ENCODE data around the gene SEMA4G.
"Not testable (repeated sequence)": the region's sequence is repeated elsewhere in the genome, so short reads cannot be mapped to it uniquely, and the experiment has no call there.

SEMA4G gene

DNA sequence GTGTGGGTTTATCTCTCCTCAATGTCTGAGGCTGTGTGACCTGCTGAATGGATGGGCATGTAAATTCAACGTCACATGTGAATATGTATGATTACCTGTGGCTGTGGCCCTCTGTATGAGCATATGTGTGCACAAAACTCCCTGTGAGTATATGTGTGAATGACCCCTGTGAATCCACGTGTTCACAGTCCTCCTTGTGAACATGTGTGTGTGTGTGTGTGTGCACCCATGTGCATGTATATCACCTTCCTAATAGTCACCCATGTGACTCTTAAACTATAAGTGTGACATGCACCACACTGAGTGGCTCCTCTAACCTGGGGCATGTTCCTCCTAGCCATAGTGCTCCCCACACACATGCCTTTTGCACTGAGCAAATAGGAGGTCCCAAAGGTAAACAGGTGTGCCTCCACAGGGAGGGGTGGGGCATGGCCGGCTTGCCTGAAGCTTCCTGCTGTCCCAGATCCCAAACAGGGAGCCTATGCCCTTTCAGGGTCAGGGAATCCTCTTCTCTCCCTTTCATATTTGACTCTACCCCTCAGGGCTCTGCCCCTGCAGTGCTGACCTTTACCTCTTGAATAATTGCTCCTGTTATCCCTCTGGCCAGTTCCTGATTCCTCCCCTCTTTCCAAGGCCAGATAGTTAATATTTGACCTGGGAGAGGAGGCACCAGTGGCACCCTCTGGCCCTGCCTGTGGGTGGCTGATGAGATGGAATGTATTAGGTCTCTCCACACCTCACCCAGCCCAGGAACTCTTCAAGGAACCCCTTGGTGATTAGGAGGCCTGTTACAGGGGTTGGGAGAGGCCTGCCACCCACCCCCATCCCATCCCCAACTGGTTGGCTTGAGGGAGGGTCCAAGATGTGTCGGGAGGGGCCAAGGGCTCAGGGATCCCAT lies 1.9 kb downstream of the SEMA4G start:
- no peak for DNase-seq

DNA sequence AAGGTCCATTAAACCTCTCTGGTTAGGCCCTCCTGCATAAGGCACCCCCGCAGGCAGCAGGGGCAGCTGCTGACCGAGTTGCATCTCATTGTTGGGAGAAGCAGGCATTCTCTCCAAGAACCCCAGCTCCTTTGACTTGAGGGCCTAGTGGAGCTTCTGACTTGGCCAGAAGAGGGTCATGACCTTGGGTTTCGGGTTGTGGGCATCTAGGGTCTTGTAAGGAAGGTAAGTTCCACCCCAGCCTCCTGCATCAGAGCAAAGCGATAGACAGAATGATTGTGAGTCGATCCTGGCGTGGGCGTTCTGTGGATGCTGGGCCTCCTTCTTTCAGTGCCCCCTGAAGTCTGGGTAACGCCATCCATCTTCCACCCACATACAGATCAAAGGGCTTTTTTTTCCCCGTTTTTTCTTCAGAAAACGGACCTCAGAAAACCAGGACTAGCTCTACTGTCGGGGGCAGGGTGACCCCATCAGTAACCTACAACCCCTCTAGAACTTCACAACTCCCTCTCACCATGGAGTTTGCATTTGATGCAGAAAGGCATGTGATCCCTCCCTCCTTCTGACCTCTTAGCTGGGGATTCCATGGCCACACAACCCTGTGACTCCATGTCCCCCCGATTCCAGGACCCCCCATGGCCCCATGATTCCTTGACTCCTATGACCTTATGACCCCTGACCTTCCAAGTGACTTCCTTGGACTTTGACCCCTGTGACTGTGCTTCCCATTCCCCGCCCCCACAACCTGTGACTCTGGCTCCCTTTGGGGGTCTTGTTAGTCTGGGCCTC lies 3.0 kb downstream of the SEMA4G start:
- no peak for DNase-seq

DNA sequence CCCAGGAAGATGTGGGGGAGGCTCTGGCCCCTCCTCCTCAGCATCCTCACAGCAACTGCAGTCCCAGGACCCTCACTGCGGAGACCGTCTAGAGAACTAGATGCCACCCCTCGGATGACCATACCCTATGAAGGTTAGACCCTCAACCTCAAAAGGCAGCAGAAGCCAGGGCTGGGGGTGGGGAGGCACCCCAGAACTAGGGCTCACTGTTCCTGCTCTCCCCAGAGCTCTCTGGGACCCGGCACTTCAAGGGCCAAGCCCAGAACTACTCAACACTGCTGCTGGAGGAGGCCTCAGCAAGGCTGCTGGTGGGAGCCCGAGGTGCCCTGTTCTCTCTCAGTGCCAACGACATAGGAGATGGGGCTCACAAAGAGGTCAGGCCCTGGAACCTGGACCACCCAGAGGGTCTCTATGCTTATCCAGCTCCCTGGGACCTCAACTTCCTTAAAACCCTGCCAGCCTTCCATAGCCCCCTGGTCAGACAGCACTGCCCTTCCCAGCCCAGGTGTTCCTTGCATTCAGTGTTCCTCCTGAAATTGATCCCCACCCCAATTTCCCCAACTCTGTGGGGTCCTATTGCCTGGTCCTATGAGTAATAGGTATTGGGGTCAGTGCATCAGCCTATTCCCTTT lies 3.7 kb downstream of the SEMA4G start:
- DNase-seq: no peak

DNA sequence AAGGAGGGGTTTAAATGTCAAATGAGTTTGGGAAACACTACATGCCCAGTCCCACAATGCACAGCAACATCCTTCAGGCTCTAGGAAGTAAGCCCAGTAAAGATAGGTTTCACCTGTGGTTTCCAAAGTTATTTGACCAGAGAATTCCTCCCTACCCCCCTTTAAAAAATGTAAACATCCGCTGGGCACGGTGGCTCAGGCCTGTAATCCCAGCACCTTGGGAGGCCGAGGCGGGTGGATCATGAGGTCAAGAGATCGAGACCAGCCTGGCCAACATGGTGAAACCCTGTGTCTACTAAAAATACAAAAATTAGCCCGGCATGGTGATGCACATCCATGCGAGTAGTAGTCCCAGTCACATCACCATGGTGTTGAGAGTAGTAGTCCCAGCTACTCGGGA lies 6.1 kb downstream of the SEMA4G start:
- DNase-seq: not testable (repeated sequence)

DNA sequence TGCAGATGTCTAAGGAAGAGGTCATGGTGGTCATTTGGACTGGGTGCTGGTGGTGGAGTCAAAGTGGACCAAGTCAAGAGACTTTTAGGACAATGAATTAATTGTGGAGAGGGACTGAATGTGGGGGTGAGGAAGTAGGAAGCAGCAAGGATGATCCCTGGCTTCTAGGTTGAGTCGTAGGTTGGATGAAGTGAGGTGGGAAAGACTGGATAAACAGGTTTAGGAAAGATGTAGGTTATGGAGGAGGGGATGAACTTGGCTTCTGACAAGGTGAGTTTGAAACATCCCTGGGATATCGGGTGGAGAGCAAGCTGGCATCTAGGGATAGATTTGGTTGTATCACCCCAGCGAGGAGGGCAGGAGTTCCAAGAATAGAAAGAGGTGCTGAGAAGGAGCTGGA lies 7.6 kb downstream of the SEMA4G start:
- no peak for DNase-seq

DNA sequence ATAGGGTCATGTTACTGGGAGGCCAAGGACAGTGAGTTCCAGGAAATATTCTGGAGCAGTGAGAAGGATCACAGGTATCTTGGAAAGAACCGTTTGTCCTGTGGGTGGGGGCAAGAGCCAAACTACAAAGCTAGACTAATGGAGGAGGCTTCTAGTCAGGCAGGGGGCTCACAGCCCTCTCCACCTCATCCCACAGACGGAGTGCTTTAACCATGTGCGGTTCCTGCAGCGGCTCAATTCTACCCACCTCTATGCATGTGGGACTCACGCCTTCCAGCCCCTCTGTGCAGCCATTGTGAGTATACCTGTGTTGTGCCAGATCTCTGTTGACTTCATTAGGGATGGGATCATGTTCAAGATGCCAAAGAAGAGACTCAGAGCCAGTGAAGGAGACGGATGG lies 8.1 kb downstream of the SEMA4G start:
- no peak for DNase-seq

DNA sequence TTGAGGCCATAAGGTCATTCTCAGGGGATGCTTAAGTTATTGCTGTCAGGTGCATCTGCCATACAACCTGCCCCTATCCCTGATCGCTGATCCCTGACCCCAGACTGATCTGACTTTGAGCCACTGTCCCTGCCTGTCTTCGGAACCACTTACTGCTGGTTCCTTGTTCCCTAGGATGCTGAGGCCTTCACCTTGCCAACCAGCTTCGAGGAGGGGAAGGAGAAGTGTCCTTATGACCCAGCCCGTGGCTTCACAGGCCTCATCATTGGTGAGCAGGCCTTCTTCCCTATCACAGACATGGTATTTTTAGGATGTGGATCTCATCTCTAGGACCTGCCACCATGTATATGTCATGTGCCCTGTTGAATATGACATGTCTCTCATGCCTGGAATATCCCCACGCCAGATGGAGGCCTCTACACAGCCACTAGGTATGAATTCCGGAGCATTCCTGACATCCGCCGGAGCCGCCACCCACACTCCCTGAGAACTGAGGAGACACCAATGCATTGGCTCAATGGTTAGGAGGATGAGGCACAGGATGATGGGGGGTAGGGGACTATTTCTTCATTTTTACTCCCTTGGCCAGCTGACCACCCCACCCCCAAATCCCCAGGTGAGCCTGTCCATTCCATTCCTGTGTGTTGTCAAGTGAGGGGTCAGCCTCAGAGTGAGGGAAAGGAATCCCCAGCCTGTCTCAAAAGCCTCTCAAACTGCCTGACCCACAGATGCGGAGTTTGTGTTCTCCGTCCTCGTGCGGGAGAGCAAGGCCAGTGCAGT lies 9.0 kb downstream of the SEMA4G start:
- no peak for DNase-seq

DNA sequence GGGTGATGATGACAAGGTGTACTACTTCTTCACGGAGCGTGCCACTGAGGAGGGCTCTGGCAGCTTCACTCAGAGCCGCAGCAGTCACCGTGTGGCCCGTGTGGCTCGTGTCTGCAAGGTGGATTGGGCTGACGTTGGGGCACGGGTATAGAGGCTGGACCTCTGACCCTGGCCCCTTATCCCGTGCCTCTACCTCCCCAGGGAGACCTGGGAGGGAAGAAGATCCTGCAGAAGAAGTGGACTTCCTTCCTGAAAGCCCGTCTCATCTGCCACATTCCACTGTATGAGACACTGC lies 9.5 kb downstream of the SEMA4G start:
- no peak for DNase-seq

DNA sequence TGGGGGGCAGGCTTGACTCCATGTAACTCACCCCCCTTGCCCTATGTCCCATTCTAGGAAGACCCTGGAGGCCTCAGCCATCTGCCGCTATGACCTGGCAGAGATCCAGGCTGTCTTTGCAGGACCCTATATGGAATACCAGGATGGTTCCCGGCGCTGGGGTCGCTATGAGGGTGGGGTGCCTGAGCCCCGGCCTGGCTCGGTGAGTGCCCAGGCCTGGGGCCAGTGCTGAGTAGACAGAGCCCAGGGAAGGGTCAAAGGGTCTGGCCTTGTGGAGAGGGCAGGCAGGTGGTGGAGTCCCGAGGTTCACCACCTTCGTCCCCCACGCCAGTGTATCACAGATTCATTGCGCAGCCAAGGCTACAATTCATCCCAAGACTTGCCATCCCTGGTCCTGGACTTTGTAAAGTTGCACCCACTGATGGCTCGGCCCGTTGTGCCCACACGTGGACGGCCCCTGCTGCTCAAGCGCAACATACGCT lies 10.5 kb downstream of the SEMA4G start:
- no peak for DNase-seq

DNA sequence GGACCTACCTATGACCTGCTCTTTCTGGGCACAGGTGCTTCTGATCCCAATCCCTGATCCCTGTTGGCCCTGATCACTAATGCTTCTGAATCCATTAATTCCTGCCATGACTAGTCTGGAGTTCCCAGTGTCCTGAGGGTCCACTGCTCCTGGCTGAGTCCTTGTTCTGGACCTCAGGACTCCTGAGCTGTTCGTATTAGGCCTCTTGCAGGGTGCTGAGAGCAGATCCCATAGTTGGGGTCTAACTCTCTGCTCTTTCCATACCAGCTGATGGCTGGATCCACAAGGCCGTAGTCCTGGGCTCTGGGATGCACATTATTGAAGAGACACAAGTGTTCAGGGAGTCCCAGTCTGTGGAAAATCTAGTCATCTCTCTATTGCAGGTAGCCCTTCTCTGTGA lies 11.0 kb downstream of the SEMA4G start:
- no peak for DNase-seq

DNA sequence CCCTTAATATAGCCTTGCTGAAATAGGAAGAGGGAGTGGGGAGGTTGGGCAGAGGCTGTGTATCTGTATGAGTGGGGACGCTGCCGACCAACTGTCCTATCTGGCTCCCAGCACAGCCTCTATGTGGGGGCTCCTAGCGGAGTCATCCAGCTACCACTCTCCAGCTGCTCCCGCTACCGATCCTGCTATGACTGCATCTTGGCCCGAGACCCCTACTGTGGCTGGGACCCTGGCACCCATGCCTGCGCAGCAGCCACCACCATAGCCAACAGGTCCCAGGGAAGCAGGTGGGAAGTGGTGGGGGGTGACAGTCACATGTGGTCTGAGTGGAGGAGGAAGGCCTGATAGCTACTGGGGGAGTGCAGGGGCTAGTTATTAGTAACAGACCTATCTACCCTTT lies 11.4 kb downstream of the SEMA4G start:
- DNase-seq: no peak

DNA sequence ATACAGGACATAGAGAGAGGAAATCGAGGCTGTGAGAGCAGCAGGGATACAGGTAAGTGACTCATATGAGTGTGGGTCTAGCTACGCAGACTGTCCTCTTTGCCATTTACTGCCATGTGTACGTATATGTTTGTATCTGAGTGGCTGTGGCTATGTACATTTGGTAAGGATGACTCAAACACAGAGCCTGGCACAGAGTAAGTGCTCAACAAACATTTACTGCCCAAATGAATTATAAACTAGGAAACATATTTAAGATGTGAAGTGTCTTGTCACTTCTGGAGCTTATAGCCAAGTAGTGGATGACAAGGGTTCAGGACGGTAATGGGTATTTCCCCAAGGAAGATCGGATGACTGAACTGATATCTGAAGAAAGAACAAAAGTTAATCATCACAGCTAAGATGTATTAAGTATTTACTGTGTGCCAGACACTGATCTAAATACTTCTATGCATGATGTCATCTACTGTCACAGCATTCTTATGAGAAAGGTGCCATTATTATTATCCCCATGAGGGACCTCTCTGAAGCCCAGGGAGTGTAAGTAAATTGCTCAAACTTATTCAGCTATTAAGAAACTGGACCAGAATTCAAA lies 12.0 kb downstream of the SEMA4G start:
- no peak for DNase-seq

DNA sequence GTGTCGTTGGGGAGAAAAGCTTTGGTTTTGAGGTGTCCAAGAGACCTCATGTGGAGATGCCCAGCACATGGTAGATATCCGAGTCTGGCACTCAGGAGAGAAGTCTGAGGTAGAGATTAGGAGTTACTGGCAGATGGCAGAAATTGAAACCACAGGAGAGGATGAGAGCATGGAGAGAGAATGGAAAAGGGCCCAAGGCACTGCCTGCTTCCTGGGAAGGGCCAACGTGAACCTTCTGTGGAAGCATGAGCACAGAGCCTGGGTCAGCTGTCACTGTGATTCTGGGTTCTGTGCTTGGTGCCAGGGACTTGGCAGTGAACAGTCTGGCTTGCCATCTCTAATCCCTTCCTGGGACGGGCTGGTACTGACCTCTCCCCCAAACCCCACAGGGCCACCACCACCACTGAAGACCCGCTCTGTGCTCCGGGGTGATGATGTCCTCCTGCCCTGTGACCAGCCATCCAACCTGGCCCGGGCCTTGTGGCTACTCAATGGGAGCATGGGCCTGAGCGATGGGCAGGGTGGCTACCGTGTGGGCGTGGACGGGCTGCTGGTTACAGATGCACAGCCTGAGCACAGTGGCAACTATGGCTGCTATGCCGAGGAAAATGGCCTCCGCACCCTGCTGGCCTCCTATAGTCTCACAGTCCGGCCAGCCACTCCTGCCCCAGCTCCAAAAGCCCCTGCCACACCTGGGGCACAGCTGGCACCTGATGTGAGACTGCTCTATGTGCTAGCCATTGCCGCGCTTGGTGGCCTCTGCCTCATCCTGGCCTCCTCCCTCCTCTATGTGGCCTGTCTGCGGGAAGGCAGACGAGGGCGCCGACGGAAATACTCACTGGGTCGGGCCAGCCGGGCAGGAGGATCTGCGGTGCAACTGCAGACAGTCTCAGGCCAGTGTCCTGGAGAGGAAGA lies 13.9 kb downstream of the SEMA4G start:
- no peak for DNase-seq

DNA sequence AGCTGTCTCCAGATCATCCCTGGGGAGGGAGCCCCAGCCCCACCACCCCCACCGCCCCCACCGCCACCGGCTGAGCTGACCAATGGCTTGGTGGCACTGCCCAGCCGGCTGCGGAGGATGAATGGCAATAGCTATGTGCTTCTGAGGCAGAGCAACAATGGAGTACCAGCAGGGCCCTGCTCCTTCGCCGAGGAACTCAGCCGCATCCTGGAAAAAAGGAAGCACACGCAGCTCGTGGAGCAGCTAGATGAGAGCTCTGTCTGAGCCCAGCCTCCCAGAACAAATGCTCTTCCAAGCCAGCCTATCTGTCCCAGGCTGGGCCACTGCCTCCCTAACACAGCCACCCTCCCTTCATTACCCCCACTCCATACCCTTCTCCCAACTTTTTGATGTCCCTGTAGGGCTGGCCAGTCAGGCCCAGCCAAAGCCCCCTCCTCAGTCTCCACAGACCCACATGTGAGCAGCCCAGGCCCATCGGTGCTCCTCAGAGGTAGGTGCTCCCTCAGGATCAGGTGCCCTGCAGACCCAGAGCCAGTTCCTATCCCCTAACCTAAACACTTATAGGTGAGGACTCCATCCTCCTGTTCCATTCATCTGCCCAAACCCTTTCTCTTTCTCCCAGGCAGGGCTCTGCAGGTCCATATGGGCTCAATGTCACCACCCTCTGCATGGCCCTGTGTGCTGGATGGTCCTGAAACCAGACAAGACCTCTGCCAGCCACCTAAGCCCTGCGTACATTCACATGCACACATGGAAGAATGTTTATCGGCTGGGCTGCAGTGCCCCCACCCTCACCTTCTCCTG lies 14.8 kb downstream of the SEMA4G start:
- DNase-seq: no peak

DNA sequence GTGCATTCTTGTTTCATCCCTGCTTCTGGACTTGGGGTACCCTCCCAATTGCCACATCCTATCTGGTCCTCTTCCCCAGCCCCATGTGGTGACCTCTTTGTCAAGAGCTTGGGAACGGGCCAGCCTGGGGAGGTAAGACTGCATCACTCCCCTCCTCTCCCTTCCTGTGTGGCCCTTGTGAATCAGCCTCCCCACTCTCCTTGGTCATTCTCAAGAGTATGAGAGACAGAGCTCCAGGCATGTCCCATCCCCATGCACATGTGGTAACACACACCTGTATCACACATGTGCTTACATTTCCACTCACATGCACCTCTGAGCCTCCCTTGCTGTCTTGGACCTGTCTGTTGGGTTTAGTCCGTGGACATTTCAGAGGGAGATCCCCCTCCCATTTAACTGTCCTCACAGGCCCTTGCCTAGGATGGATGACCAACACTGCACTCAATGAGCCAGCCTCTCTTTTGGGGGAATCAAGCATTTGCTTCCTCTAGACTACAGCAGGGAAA lies 15.4 kb downstream of the SEMA4G start:
- DNase-seq: no peak

DNA sequence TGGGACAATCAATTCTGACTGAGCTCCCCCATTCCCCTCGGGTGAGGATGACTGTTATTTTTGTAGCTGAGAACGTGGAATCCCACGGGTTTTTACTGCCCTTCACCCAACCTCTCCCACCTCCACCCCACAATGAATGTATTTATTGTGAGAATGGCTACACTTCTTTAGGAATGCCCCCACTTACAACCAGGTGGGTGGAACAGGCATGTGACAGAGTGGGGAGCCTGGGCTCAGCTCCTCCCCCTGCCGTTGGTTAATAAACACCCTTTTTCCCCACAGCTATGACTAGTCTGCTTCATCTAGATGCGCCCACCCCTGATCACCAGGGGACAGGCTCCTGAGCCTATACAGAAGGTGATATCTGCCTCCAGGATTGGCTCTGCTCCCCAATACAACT lies 16.0 kb downstream of the SEMA4G start:
- DNase-seq: no peak

DNA sequence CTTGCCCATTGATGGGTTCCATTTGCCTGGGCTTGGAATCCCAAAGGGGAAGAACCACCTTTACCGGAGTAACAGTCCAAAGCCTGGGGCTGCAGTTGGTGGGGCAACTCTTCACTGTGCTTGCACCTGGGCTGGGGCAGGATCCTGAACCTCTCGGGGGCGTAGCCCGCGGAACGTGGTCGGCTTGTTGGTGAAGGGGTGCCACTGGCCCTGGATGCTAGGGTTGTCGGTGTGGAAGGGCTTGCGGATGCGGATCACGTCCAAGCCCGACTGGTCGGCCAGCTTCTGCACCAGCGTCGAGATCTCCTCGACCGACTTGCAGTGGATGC lies 17.3 kb downstream of the SEMA4G start:
- no peak for DNase-seq

DNA sequence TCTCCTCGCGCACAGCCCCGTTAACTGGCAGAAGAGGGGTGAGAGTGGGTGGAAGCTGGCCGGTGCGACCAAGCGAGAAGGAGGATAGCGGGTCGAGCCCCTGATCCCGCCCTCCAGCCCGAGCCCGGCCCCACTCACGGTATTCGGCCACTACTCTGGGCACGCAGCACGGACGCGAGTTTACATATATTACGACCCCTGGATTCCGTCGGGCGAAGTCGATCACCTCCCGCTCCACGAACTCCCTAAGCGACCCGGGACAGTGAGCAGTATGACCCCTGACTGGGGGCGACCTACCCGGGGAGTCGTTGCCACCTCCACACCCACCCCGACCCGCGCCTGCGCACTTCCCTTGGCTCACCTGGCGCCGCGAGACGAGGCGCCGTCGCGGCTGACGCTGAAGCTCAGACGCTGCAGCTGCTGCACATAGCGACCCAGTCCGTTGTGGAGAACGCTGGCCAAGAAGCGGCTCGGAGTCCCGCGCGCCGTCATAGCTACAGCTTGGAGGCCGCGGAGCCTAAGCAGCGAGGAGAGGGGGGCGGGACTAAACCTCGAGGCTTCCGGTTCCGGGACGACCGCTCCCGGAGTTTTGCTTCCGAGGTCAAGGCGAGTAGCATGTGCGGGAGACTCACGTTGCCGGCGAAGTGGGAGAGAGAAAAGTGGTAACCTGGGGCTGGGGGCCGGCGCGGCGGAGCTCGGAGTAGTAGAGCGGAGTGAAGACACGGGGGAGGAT lies 17.8 kb downstream of the SEMA4G start, which contains the start of the genes MRPL43 and TWNK:
TSS of gene MRPL43 (minus strand) at position 546 of the 733 bp plus-strand sequence. CDS start at position 492, 54 bp downstream.
TSS of gene TWNK (plus strand) at position 592 of the 733 bp plus-strand sequence. CDS start 668 bp downstream, outside the sequence.
- DNase-seq: no peak

DNA sequence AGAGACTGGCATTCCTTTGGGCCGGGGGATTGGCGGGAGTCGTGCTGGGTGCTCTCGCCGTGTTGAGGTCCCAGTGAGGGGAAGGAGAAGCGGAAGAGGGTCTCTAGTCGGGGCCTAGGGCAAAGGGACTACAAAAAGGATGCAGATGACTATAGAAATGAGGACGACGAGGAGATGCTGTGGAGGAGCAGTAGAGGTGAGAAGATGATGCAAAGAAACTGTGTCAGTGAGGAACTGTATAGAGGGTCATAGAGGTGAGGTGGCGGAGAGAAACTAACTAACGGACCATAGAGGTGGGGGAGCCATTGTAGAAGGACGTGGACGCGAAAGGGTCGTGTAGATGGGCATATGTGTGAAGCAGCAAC lies 18.4 kb downstream of the SEMA4G start:
- no peak for DNase-seq

DNA sequence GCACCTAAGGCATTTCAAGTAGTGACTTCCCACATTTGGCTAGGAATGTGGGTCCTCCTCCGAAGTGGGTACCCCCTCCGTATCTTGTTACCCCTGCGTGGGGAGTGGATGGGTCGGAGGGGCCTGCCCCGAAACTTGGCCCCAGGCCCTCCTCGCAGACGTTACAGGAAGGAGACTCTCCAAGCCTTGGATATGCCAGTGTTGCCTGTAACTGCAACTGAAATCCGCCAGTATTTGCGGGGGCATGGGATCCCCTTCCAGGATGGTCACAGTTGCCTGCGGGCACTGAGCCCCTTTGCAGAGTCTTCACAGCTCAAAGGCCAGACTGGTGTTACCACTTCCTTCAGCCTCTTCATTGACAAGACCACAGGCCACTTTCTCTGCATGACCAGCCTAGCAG lies 18.9 kb downstream of the SEMA4G start:
- no peak for DNase-seq

Measured in DMS79 (cell line).